Measurements from ENCODE around the gene LAP3.

The LAP3 gene

DNA sequence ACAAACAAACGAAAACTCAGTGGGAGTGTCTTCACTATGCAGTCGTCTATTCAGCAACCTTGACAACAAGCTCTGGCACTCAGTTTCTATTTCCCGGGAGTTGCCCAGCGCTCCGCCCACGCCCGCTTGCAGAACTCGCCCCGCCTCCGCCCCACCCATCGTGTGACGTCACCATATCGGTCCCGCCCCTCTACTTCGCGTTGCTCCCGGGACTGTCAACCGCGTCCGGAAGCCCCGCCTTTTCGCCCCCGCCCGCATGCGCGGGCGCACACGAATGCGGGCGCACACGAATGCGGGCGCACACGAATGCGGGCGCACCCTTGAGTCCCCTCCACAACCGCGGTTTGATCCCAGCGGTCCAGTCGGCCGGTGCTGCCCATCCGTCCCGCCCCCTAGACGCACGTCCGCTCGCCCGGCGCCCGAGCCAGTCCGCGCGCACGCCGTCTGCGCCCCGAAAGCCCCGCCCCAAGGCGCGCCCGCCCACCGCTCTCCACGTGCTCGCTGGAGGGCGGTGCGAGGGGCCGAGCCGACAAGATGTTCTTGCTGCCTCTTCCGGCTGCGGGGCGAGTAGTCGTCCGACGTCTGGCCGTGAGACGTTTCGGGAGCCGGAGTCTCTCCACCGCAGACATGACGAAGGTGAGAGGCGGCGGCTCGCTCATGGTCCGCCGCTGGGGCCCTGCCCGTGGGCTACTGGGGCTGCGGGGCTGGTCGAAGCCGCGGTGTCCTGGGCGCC lies at the start of gene LAP3:
Gene LAP3 (plus strand): TSS at position 267 of the 733 bp plus-strand sequence. CDS start 268 bp downstream, at position 535.
- TF ChIP-seq GATA3 (IDR thresholded peaks at IDR 0.05; ENCODE audit: low read depth, low read length) (no peak), GATA2 (IDR thresholded peaks at IDR 0.05; ENCODE audit: low read depth, low read length) (no peak)

DNA sequence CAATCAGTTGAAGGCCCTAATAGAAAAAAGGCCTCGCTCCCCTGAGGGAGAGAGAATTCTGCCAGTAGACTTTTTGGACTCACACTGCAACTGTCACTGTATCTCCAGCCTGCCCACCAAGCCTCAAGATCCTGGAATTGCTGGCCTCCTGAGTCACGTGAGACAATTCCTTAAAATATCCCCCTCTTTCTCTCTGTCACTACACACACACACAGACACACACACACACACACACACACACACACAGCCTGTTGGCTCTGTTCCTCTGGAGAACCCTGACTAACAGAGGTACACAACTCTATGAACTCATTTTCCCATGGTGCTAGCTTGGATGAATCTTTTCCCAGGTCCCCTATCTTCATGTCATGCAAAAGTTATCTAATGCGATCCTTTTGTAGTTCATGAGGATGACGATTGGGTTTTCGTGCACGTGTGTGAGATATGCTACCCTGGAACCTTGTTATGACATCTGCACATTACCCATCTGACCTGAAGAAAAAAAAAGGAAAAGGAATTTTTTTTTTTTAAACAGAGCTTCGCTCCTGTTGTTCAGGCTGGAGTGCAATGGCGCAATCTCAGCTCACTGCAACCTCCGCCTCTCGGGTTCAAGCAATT lies 48.3 kb upstream of the LAP3 start:
- TF ChIP-seq GATA2 (IDR thresholded peaks at IDR 0.05; ENCODE audit: low read depth, low read length), result no peak
- TF ChIP-seq GATA3 (IDR thresholded peaks at IDR 0.05; ENCODE audit: low read depth, low read length), result no peak

DNA sequence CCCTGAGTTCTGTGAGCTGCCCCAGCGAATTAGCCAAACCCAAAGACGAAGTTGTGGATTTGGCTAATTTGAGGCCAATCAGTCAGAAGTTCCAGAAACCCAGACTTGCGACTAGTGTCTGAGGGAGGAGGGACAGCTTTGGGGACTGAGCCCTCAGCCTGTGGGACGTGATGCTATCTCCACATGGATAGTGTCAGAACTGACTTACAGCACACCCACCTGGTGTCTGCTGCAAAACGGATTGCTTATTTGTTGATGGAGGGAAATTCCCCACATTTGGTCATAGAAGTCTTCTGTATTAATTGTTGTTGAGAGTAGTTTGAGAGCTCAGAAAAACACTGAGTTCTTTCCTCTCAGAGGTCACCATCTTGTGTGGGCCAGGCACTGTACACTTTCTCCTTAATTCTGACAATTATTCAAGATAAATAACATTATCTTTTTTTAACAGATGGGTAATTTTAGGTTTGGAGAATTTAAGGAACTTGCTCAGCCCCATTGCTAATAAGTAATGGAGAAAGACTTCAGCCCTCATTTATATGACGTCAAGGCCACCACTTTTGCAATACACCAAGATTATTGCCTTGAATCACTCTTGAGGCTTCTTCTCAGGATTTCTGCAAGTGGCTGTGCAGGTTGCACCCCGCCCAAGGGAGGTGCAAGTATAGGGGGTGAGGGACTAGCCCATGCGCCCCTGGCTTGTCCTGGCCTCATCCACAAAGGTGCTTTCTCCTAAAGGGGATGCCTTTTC lies 45.3 kb upstream of the LAP3 start:
- TF ChIP-seq GATA2 (IDR thresholded peaks at IDR 0.05; ENCODE audit: low read depth, low read length) (no peak), GATA3 (IDR thresholded peaks at IDR 0.05; ENCODE audit: low read depth, low read length) (no peak)

DNA sequence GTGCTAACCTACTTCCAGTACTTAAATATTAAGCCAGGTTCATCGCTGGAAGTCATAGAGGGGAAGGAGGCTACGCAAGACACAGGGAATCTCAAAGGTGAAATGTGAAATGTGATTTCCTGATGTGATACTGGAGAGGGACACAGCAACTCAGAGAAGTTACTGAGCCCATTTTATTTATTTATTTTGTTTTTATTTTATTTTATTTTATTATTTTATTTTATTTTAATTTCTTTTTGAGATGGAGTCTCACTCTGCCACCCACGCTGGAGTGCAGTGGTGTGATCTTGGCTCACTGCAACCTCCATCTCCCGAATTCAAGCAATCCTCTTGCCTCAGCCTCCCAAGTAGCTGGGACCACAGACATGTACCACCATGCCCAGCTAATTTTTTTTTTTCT lies 42.3 kb upstream of the LAP3 start:
- TF ChIP-seq GATA2 (IDR thresholded peaks at IDR 0.05; ENCODE audit: low read depth, low read length) (no peak), GATA3 (IDR thresholded peaks at IDR 0.05; ENCODE audit: low read depth, low read length) (no peak)

DNA sequence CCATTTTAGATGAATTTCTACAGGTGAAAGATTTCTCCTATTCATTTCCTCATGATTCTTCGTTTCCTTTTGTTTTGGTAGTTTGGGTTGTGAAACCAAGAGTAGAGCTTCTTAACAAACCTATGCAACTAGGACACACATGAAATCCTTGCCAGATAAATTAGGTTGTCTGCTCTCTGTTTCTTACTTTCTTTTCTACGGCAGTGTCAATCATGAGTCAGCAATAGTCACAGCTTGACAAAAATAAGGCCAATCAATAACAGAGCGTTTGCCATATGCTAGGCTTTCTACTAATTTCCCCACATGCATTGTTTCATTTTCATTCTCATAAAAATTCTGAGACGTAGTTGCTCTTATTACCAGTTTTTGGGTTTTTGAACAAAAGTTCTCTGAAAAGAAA lies 41.8 kb upstream of the LAP3 start:
- no peak for TF ChIP-seq GATA3 (IDR thresholded peaks at IDR 0.05; ENCODE audit: low read depth, low read length)
- no peak for TF ChIP-seq GATA2 (IDR thresholded peaks at IDR 0.05; ENCODE audit: low read depth, low read length)

DNA sequence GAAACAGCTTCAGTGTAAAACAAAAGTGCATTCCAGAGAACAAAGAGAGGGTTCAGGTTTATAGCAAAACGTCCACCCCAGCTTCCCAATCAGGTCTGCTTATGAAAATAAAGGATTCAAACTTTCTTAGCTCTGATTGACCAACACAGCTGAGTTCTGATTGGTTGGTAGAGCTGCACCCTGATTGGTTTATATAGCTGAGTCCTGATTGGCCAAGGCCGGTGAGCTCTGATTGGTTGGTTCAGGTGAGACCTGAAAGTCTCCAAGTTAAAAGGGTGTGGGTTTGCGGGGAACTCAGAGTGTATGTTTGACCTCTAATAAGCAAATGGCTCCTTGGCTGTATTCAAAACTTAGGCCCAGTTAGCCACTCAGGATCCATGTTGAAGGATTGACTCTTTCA lies 41.1 kb upstream of the LAP3 start:
- TF ChIP-seq GATA3 (IDR thresholded peaks at IDR 0.05; ENCODE audit: low read depth, low read length) (no peak), GATA2 (IDR thresholded peaks at IDR 0.05; ENCODE audit: low read depth, low read length) (no peak)

DNA sequence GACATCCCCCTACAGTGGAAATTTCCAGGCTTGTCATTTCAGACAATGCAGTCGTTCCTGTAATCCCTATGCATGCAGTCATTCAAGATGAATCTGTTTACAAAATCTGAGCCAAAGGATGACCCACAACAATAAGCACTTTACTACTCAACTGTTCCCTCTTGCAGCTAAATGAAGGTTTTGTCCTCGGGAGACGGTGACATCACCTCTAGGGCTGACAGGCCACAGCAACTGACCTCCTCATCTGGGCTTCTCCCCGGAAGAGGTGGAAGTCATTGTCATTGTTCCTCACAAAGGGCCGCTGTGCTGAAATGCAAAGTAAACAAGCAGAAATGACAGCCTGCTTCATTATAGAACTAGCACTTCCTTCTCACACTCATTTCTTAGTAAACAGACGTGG lies 32.8 kb upstream of the LAP3 start:
- TF ChIP-seq GATA2 (IDR thresholded peaks at IDR 0.05; ENCODE audit: low read depth, low read length) (no peak), GATA3 (IDR thresholded peaks at IDR 0.05; ENCODE audit: low read depth, low read length) (no peak)

DNA sequence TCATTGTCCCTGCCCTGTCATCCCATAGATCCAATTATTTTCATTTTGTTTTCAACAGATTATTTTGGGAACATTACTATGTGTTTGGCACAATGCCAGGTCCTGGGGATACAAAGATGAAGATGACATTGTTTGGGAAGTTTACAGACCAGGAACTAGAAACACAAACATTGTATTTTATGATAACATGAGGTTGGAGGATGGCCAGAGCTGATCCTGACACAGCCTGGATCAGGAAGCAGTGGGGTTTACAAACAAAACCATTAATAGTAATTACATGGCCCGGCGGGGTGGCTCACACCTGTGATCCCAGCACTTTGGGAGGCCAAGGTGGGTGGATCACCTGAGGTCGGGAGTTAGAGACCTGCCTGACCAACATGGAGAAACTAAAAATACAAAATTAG lies 32.2 kb upstream of the LAP3 start:
- TF ChIP-seq GATA2 (IDR thresholded peaks at IDR 0.05; ENCODE audit: low read depth, low read length) (no peak), GATA3 (IDR thresholded peaks at IDR 0.05; ENCODE audit: low read depth, low read length) (no peak)

DNA sequence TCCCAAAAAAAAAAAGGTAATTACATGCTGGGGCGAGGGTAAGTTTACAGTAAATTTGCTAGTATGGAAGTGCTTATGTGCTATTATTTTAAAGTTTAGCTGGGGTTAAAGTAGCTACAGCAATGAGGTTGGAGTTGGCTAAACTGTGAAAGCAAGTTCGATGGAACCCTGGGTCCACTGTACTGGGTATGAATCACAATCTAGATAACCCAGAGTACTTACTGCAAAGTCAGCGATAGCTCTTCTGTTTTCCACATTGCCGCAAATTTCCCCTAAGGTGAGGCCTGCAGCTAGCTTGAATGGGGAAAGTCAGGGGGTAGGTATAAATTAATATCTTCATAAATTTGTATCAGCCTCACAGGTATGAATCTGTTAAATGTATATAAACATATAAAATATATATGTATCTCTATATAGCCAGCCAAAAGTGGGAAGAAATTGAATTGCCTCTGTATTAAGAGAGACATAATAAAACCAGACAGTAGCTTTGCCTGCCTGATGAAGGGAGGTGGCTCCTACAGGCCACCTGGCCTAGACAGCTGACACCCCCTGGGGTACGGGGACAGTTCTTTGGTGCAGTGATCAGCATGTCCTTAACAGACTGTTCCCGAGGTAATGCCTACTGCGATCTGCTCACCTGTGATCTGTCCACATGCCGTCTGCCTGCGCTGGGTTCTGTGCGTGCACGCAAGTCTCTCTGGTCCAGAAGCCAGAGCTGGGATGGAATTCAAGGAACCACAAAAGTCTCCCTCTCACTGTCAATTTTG lies 31.4 kb upstream of the LAP3 start:
- TF ChIP-seq GATA3 (IDR thresholded peaks at IDR 0.05; ENCODE audit: low read depth, low read length), result no peak
- no peak for TF ChIP-seq GATA2 (IDR thresholded peaks at IDR 0.05; ENCODE audit: low read depth, low read length)

DNA sequence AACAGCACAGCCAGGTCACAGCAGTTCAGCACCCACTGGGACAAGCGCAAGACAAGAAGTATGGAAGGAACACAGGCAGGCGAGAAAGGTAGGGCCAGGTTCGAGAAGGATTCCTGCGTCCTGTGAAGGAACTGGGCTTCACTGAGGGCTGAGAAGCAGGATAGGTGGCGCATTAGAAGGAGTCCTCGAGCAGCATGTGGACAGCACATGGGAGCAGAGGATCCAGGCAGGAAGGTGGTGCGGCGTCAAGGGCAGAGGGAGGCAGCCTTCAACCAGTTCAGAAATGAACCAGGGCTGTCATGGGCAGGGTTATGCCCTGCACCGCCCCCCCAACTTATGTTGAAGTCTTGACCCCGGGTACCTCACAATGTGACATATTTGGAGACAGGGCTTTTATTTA lies 30.8 kb upstream of the LAP3 start:
- TF ChIP-seq GATA3 (IDR thresholded peaks at IDR 0.05; ENCODE audit: low read depth, low read length), result no peak
- no peak for TF ChIP-seq GATA2 (IDR thresholded peaks at IDR 0.05; ENCODE audit: low read depth, low read length)

DNA sequence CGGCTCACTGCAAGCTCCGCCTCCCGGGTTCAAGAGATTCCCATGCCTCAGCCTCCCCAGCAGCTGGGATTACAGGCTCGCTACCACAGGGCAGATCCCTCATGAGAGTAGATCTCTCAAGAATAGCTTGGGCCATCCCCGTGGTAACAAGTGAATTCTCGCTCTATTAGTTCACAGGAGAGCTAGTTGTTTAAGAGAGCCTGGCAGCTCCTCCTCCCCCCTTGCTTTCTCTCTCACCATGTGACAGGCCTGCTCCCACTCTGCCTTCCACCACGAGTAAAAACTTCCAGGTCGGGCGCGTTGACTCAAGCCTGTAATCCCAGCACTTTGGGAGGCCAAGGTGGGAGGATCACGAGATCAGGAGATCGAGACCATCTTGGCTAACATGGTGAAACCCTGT lies 30.3 kb upstream of the LAP3 start:
- TF ChIP-seq GATA3 (IDR thresholded peaks at IDR 0.05; ENCODE audit: low read depth, low read length), result no peak
- TF ChIP-seq GATA2 (IDR thresholded peaks at IDR 0.05; ENCODE audit: low read depth, low read length), result no peak

DNA sequence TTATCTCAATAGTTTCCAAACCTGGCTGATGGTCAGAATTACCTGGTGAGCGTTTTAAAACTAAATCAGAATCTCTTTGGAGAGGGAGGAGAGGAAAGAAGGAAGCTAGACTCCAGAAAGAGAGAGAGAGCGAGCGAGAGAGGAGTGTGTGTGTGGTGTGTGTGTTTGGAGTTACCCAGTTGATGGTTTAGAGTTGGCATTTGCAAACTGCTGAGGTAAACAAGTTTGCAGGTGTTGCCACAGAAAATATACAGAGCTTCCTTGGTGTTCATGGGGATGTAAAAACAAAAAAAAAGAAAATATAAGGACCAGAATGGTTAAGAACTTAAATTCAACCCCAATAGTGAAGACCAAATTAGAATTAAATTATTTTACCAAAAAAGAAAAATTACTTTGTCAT lies 26.4 kb upstream of the LAP3 start:
- TF ChIP-seq GATA2 (IDR thresholded peaks at IDR 0.05; ENCODE audit: low read depth, low read length) (no peak), GATA3 (IDR thresholded peaks at IDR 0.05; ENCODE audit: low read depth, low read length) (no peak)

DNA sequence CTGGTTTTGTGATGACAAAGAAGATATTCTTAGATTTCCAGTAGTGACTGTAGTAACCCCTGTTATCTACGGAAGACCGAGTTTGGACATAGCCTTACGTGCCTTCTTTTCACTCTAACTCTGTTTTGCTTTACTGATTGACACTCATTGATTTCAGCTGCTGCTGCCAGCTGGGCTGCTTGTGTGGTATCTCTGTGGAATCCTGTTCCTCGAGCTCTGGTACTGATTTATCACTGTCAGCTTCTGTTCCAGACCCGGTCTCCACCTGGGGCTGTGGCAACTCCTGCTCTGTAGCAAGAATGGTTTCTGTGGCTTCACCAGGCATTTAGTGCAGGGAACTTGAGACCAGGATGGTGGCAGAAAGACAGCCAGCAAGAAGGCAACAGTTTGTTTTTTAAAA lies 24.6 kb upstream of the LAP3 start:
- TF ChIP-seq GATA2 (IDR thresholded peaks at IDR 0.05; ENCODE audit: low read depth, low read length), result peak; percentile 67; the same call in 1 of the 2 replicates
- peak; percentile 31; the same call in 1 of the 2 replicates for TF ChIP-seq GATA3 (IDR thresholded peaks at IDR 0.05; ENCODE audit: low read depth, low read length)

DNA sequence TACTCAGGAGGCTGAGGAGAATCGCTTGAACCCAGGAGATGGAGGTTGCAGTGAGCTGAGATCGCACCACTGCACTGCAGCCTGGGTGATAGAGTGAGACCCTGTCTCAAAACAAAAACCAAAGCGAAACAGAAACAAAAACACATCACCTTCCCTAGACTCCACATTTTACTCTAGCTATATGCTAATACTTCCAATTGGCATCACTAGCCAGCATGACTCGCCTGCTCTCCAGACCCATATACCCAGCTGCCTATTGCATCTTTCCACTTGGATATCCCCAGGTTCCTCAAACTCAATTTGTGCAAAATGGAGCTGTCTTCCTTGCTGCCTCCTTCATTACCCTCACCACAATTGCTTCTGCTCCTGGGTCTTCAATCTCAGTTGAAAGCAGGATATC lies 22.4 kb upstream of the LAP3 start:
- no peak for TF ChIP-seq GATA3 (IDR thresholded peaks at IDR 0.05; ENCODE audit: low read depth, low read length)
- no peak for TF ChIP-seq GATA2 (IDR thresholded peaks at IDR 0.05; ENCODE audit: low read depth, low read length)
